Daoy (cell line): ENCODE results near the gene CDPF1. TPM values are rescaled to one million over a fixed set of nuclear protein-coding genes. Genes with fewer than 3 reads are reported as not detected.
"Not testable (repeated sequence)": the region's sequence is repeated elsewhere in the genome, so short reads cannot be mapped to it uniquely, and the experiment has no call there.

Experiments used
- DNase-seq: peaks from one replicate; pipeline ENCODE4 v3.0.0-alpha.2; 2015; ENCODE audit warnings: low read depth
- total RNA-seq: library from RNA; depleted of rRNA; stranded (reverse); fragments of >200 nt; shearing (Covaris generic); gene quantifications from 2 replicates; pipeline ENCODE4 v1.2.3, GENCODE V29; 2014

The CDPF1 gene
- total RNA-seq, 1 experiment from 2014 or later: 14.3 TPM

GRCh38 chr22:46281866-46282678 lies 32.0 kb upstream of the CDPF1 start:
- no peak for DNase-seq

GRCh38 chr22:46280999-46281623 lies 31.0 kb upstream of the CDPF1 start:
- no peak for DNase-seq

GRCh38 chr22:46280063-46280817 lies 30.1 kb upstream of the CDPF1 start:
- DNase-seq: no peak

- no peak for DNase-seq
These were observed 28.9 kb upstream of the CDPF1 start for GRCh38 chr22:46278656-46279645.

DNA sequence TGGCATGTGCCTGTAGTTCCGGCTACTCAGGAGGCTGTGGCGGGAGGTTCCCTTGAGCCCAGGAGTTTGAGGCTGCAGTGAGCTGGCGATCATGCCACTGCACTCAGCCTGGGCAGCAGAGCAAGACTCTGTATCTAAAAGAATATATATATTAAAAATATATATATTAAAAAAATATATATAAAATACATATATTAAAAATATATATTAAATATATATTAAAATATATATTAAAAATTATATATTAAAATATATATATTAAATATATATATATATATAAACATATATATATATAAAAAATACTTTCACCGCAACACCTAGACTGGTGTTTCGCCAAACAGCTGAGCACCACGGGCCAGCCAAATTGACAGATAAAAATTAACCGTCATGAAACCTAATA lies 26.5 kb upstream of the CDPF1 start:
- no peak for DNase-seq

DNA sequence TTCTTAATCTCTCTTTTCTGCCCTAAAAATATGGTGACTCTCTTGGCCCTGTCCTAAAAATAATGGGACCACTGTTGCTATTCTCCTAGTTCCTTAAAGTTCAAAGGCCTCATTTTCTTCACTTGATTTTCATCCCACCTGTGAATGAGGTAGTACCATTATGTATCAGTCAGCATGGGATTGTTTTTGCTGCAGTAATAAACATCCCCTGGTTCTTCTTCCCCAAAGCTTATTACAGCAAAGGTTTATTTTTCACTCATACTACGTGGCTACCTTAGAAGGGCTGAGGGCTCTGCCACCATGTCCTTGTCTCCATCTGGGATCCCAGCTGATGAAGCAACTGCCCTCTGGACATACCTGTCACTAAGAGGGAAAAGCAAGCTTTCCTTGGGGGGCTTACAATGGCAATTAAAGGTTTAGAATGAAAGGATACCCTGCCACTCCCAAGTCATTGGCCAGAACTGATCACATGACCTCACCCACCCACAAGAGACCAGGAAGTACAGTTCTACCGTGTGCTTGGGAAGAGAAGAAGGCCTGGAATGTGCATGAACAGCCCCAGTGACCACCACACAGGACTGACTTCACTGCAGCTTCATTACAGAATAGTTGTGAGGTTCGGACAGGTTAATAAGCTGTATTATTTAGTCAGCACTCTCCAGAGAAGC lies 25.5 kb upstream of the CDPF1 start:
- no peak for DNase-seq

DNA sequence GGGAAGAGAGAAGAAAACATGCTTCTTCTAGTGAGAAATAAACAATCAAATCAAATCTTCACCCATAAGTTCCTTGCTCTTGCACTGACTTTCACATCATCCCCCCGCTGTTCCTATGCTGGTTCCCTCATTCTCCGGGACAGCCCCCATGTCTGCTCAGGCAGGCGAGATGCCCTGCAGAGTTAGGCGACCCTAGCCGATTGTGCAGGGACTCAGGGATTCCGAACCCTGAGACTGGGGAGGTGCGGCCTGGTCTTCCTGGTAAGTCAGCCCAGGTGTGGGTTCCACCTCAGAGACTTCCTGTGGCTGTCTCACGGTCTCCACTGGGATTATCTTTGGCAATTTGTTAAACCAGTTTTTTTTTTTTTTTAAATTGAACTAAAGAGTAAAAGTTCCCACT lies 24.3 kb upstream of the CDPF1 start:
- no peak for DNase-seq

DNA sequence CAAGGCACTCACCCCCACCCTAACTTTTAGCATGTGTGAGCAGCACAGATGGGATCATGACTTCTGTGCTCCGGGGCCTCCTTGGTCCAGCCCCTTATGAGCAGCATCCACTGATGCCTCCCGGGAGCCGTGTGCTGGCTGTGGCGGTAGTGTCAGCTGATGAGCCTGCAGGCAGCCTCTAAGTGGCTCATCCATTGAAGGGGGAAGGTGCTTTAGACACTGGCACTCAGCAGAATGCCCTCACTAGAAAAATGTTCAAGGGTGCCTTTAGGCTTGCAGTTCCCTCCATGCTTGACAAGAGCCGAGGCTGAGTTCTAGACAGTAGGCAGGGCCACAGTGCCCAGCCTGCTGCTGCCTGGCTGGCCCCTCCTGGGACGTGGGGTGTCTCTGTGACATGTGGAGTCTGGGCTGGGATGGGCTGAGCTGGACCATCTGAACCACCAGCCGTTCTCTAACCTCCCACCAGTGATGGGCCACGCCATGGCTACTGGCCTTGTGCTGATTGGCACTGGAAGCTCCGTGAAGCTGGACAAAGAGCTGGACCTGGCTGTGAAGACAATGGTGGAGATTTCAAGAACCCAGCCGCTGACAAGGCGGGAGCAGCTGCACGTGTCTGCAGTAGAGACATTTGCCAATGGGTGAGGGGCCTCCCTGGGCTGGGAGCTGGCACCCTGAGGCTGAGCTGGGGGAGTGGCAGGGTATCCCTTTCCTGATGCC lies 23.5 kb upstream of the CDPF1 start:
- no peak for DNase-seq

- DNase-seq: no peak
These were observed 22.8 kb upstream of the CDPF1 start for GRCh38 chr22:46272762-46273431.

GRCh38 chr22:46272196-46272595 lies 22.1 kb upstream of the CDPF1 start:
- DNase-seq: no peak

- DNase-seq: no peak
These were observed 19.5 kb upstream of the CDPF1 start for GRCh38 chr22:46269564-46269963.

GRCh38 chr22:46267431-46268279 lies 17.6 kb upstream of the CDPF1 start, which contains the start of gene TTC38:
TSS of gene TTC38 (plus strand) at chr22:46268008. CDS start at chr22:46268040, 32 bp downstream.
- peak; percentile 84 for DNase-seq

DNA sequence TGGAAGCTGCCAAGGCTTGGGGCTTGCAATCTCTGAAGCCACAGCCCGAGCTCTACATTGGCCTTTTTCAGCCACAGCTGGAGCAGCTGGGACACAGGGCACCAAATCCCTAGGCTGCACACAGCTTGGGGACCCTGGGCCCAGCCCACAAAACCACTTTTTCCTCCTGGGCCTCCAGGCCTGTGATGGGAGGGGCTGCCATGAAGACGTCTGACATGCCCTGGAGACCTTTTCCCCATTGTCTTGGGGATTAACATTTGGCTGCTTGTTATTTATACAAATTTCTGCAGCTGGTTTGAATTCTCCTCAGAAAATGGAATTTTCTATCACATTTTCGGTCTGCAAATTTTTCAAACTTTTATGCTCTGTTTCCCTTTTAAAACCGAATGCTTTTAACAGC lies 15.5 kb upstream of the CDPF1 start:
- not testable (repeated sequence) for DNase-seq

GRCh38 chr22:46264520-46264919 lies 14.4 kb upstream of the CDPF1 start:
- DNase-seq: not testable (repeated sequence)

DNA sequence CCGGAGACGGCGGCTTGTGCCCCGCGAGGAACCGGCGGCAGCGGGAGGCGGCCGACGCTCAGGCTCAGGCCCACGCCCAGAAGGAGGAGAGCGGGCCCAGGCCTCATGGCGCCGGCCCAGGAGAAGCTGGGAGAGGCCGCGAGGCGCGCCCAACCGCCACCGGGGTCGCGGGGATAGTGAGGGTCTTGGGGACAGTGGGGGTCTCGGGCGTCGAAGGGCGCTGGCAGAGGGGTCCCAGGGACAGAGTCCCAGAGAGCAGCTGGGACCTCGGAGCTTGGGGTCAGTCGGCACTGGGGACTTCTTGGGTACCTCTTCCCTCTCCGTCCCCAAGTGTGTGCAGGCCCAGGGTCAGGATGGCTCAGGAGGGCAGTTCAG lies 13.1 kb upstream of the CDPF1 start, which contains the start of gene PKDREJ:
PKDREJ (minus strand) TSS at position 128 of the 375 bp plus-strand sequence; CDS start at position 107, 21 bp downstream.
- no peak for DNase-seq

DNA sequence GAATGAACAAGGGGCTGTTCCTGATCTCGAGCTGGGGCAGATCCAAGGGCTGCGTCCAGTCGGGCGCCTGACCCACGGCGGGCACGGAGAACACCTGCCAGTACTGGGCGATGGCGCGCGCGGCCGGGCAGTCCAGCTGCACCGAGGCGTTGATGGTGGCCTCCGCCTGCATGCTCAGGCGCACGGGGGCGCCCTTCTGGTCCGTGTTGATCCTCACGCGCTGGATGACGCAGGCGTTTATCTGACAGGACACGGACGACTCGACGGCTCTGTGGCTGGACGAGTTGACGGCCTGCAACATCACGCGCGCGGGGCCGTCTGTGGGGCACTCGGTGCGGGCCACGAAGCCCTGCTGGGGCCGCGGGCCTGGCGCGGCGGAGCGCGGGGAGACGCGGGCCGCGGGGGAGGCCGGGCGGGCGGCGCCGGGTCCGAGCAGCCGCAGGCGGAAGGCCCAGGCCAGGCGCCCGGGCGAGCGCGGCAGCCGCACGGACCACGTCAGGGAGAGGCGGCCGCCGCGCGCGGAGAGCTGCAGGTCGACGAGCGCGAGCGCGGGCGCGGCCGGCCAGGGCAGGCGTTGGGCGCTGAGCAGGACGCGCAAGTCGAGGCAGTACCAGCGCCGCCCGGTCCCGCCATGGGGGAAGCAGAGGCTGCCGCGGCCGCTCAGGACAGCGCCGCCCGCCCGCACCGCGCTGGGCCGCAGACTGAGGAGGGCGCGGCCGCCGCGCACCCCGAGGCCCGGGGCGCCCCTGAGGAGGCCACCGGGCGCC lies 12.5 kb upstream of the CDPF1 start:
- DNase-seq: no peak

GRCh38 chr22:46260038-46260437 lies 9.9 kb upstream of the CDPF1 start:
- no peak for DNase-seq

DNA sequence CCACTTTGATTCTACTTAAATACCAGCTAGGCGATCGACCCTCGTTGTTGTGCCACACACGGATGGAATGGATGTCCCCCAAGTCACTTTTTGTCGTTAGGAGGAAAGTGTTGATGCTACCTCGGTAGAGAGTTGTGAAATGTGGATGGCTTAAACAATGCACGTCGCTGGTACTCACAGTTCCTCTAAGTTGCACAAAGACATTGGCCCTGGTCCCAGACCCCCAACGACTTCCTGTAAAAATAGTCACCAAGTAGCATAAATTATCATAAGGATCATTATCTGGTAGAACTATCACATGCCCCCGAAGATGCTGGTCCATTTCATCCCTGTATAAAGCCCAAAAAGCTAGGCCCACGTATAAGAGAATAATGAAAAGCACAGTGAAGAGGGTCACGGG lies 9.3 kb upstream of the CDPF1 start:
- DNase-seq: no peak
